HG03571 (cell line): ENCODE measurements around the gene PTPRN2.
A peak's percentile ranks its signal among the peaks of the same experiment; 100 is the strongest.

Experiments
- ATAC-seq: cut with Tn5 transposase; IDR thresholded peaks from one replicate; pipeline ENCODE4 v1.9.1; 2021; ENCODE audit not compliant: unreplicated experiment

The PTPRN2 gene

GRCh38 chr7:157527686-157528085 is 1059.9 kb downstream of the PTPRN2 start:
- no peak for ATAC-seq

- no peak for ATAC-seq
Observed at GRCh38 chr7:157526913-157527634, 1060.5 kb downstream of the PTPRN2 start.

GRCh38 chr7:157526005-157526912 is 1061.4 kb downstream of the PTPRN2 start:
- no peak for ATAC-seq

GRCh38 chr7:157525491-157525915 is 1062.1 kb downstream of the PTPRN2 start:
- ATAC-seq, result no peak

- ATAC-seq, result no peak
Observed at GRCh38 chr7:157524731-157525130, 1062.9 kb downstream of the PTPRN2 start.

GRCh38 chr7:157523766-157524421 is 1063.7 kb downstream of the PTPRN2 start:
- ATAC-seq, result no peak

GRCh38 chr7:157523371-157523765 is 1064.3 kb downstream of the PTPRN2 start:
- ATAC-seq, result no peak

GRCh38 chr7:157522954-157523353 is 1064.7 kb downstream of the PTPRN2 start:
- ATAC-seq, result no peak

- ATAC-seq, result no peak
Observed at GRCh38 chr7:157522189-157522588, 1065.4 kb downstream of the PTPRN2 start.

- no peak for ATAC-seq
Observed at GRCh38 chr7:157521752-157522151, 1065.9 kb downstream of the PTPRN2 start.

- ATAC-seq, result no peak
Observed at GRCh38 chr7:157521061-157521731, 1066.4 kb downstream of the PTPRN2 start.

GRCh38 chr7:157520249-157520648 is 1067.4 kb downstream of the PTPRN2 start:
- peak; percentile 94 for ATAC-seq

- ATAC-seq, result no peak
Observed at GRCh38 chr7:157519798-157520244, 1067.8 kb downstream of the PTPRN2 start.

- no peak for ATAC-seq
Observed at GRCh38 chr7:157519246-157519645, 1068.4 kb downstream of the PTPRN2 start.

GRCh38 chr7:157518514-157519175 is 1069.0 kb downstream of the PTPRN2 start:
- ATAC-seq, result no peak

GRCh38 chr7:157517782-157518513 is 1069.7 kb downstream of the PTPRN2 start:
- ATAC-seq, result no peak

- ATAC-seq, result no peak
Observed at GRCh38 chr7:157516911-157517781, 1070.5 kb downstream of the PTPRN2 start.

- ATAC-seq, result no peak
Observed at GRCh38 chr7:157516311-157516710, 1071.3 kb downstream of the PTPRN2 start.
